ENCODE results near the gene TSHZ3. TPM values are rescaled to one million over a fixed set of nuclear protein-coding genes. Genes with fewer than 3 reads are reported as not detected.
A peak's percentile ranks its signal among the peaks of the same experiment; 100 is the strongest.

Gene TSHZ3
- total RNA-seq, 1 experiment from 2014 or later, result not detected

DNA sequence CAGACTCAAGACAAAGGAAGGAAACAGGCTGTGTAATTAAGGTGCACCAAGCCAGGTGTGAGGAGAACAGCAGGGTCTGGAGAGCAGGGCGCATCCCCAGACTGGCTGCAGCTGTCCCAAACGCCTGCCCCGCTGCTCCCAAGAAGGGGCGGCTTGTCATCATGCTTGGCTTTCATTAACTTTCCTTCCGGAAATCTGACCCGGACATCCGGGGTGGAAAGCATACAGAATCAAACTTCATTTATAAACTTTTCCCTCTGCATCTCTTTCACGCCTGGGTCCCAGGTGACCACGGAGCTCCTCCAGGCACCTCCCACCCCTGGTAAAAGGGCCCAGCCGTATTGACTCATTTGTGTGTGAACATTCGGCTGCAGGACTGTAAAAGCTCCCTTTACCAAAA lies 31.7 kb downstream of the TSHZ3 start:
- BruUV-seq (replicated peaks), result no TSS peak
- intact Hi-C loops (cut with micrococcal nuclease), result no loop called here
- H3K36me3 Mint-ChIP-seq (ENCODE audit: insufficient read depth, unreplicated experiment), result peaks cover 7% of the 10 kb centered on the region
- ChIA-PET CTCF (no interaction called here), POLR2A (no interaction called here)
- H3K27ac Mint-ChIP-seq (ENCODE audit: low read depth, unreplicated experiment), result no peak overlapping the region
- DNase-seq (ENCODE audit: unreplicated experiment), result no peak
- TF ChIP-seq, protein P1, sequence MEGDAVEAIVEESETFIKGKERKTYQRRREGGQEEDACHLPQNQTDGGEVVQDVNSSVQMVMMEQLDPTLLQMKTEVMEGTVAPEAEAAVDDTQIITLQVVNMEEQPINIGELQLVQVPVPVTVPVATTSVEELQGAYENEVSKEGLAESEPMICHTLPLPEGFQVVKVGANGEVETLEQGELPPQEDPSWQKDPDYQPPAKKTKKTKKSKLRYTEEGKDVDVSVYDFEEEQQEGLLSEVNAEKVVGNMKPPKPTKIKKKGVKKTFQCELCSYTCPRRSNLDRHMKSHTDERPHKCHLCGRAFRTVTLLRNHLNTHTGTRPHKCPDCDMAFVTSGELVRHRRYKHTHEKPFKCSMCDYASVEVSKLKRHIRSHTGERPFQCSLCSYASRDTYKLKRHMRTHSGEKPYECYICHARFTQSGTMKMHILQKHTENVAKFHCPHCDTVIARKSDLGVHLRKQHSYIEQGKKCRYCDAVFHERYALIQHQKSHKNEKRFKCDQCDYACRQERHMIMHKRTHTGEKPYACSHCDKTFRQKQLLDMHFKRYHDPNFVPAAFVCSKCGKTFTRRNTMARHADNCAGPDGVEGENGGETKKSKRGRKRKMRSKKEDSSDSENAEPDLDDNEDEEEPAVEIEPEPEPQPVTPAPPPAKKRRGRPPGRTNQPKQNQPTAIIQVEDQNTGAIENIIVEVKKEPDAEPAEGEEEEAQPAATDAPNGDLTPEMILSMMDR (IDR thresholded peaks at IDR 0.05; ENCODE audit: unreplicated experiment), result no peak
- H3K4me1 Mint-ChIP-seq (ENCODE audit: insufficient read depth, unreplicated experiment), result no peaks in the 10 kb centered on the region
- no peak overlapping the region for H3K4me3 Mint-ChIP-seq (ENCODE audit: unreplicated experiment)
- H3K27me3 Mint-ChIP-seq (ENCODE audit: insufficient read depth, unreplicated experiment), result no peaks in the 10 kb centered on the region
- peaks cover 18% of the 10 kb centered on the region for H3K9me3 Mint-ChIP-seq (ENCODE audit: unreplicated experiment)

DNA sequence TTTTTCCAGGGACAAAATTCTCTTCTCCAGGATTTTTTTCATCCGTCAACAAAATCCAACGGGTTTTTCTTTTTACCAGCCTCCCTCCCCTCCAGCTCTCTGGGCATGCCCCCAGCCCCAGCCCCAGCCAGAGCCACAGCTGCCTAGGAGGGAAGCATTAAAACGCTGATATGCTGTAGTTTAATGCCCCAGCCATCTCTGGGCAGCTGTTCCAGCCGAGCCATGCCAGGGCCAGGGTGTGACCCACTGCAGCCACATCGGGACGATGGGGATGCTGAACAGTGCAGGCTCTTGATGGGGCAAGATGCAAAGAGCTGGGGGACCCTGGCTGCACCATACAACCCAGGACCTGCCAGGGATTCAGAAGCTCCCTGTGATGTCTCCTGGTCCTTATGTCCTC lies 32.1 kb downstream of the TSHZ3 start:
- no peaks in the 10 kb centered on the region for H3K27me3 Mint-ChIP-seq (ENCODE audit: insufficient read depth, unreplicated experiment)
- no TSS peak for BruUV-seq (replicated peaks)

DNA sequence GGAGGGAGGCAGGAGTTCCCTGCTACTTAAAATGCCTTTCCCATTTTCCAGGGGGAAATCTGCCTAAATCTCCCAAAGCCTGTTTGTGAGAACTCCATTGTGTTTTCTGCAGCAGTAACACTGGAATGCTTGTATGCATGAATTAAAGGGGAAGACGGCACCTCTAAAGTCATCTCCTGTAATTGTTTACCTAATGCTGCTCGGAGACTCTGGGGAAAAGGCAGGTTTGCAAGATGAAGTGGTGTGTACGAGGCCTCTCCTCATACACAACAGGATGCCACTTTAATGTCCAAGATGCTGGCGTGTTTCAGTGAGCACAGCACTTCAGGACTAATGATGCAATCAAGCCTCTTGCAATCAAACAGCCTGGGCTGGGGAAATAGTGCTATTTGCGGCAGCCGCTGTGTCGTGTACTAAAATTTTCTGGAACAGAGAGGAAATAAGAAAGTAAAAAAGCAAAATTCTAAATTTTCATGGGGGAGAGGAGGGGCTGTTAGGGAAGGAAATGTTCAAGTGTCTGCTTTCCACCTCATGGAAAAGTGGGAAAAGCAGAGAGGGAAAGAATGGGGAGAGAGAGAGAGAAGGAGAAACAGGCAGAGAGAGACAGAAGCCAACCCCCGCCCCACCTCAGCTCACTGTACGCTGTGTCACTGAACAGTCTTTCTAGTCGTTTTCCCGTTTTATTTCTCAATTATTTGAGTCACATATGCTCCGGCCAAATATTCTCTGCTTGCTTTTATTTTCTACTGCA lies 32.9 kb downstream of the TSHZ3 start:
- no peak overlapping the region for H3K4me3 Mint-ChIP-seq (ENCODE audit: unreplicated experiment)
- no peaks in the 10 kb centered on the region for H3K27me3 Mint-ChIP-seq (ENCODE audit: insufficient read depth, unreplicated experiment)
- BruUV-seq (replicated peaks), result no TSS peak
- H3K9me3 Mint-ChIP-seq (ENCODE audit: unreplicated experiment), result peaks cover 19% of the 10 kb centered on the region
- no peaks in the 10 kb centered on the region for H3K4me1 Mint-ChIP-seq (ENCODE audit: insufficient read depth, unreplicated experiment)
- H3K36me3 Mint-ChIP-seq (ENCODE audit: insufficient read depth, unreplicated experiment), result peaks cover 7% of the 10 kb centered on the region
- peak; percentile 38 for DNase-seq (ENCODE audit: unreplicated experiment)
- ChIA-PET POLR2A (no interaction called here), CTCF (no interaction called here)
- TF ChIP-seq, protein P1 (IDR thresholded peaks at IDR 0.05; ENCODE audit: unreplicated experiment), result no peak
- no peak overlapping the region for H3K27ac Mint-ChIP-seq (ENCODE audit: low read depth, unreplicated experiment)
- intact Hi-C loops (cut with micrococcal nuclease), result no loop called here

More for the DNA sequence above, 32.1 kb downstream of the TSHZ3 start:
- TF ChIP-seq, protein P1 (IDR thresholded peaks at IDR 0.05; ENCODE audit: unreplicated experiment), result no peak
- no peak overlapping the region for H3K4me3 Mint-ChIP-seq (ENCODE audit: unreplicated experiment)
- no peak overlapping the region for H3K27ac Mint-ChIP-seq (ENCODE audit: low read depth, unreplicated experiment)
- H3K9me3 Mint-ChIP-seq (ENCODE audit: unreplicated experiment), result peaks cover 18% of the 10 kb centered on the region
- DNase-seq (ENCODE audit: unreplicated experiment), result no peak
- ChIA-PET POLR2A (no interaction called here), CTCF (no interaction called here)
- H3K4me1 Mint-ChIP-seq (ENCODE audit: insufficient read depth, unreplicated experiment), result no peaks in the 10 kb centered on the region
- peaks cover 7% of the 10 kb centered on the region for H3K36me3 Mint-ChIP-seq (ENCODE audit: insufficient read depth, unreplicated experiment)
- intact Hi-C loops (cut with micrococcal nuclease), result no loop called here

DNA sequence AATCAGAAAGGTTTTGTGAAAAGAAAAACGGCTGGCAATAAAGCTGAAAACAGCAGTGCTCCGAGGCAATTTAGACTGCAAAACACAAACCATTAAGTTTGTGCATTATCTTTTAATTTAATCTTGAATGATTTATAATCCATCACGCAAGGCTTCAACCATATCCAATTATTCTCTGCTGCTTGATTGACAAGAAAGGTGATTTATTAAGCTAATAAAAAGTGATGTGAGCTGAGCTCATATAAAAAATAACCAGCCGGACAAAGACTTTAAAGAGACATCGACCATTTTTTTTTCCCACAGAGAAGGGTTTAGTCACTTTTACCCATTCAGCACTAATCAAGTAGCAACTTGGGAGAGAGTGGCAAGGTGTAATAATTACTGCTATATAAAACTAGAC lies 33.6 kb downstream of the TSHZ3 start:
- DNase-seq (ENCODE audit: unreplicated experiment), result no peak
- Mint-ChIP-seq H3K4me3 (ENCODE audit: unreplicated experiment) (no peak overlapping the region), H3K9me3 (ENCODE audit: unreplicated experiment) (peaks cover 23% of the 10 kb centered on the region), H3K27me3 (ENCODE audit: insufficient read depth, unreplicated experiment) (no peaks in the 10 kb centered on the region), H3K36me3 (ENCODE audit: insufficient read depth, unreplicated experiment) (peaks cover 7% of the 10 kb centered on the region), H3K4me1 (ENCODE audit: insufficient read depth, unreplicated experiment) (no peaks in the 10 kb centered on the region), H3K27ac (ENCODE audit: low read depth, unreplicated experiment) (no peak overlapping the region)
- TF ChIP-seq, protein P1 (IDR thresholded peaks at IDR 0.05; ENCODE audit: unreplicated experiment), result no peak
- ChIA-PET CTCF (no interaction called here), POLR2A (no interaction called here)
- BruUV-seq (replicated peaks), result no TSS peak
- intact Hi-C loops (cut with micrococcal nuclease), result no loop called here

Data from MCF 10A (cell line).